Activated B cell treated with CpG ODN at 0.5 μM for 24 hours (primary cell): ENCODE results near the gene DUOXA2. TPM values are rescaled to one million over a fixed set of nuclear protein-coding genes. Genes with fewer than 3 reads are reported as not detected.

ENCODE experiments used
- ATAC-seq: fragments of 200-7000 bp; cut with Tn5 transposase; one replicate; pipeline ENCODE4 v1.10.0; 2021; ENCODE audit warnings: low read depth, mild to moderate bottlenecking, moderate library complexity
- CTCF ChIA-PET: fragments of 350-600 bp; sonication (Branson Sonifier 250); formaldehyde crosslinking; loops from one replicate; lab custom pipeline; 2021; ENCODE audit warnings: antibody characterized with exemption; lab: Charles Lee
- POLR2A ChIA-PET: fragments of 350-600 bp; sonication (Branson Sonifier 250); formaldehyde crosslinking; loops from one replicate; lab custom pipeline; 2021; ENCODE audit warnings: antibody characterized with exemption; lab: Charles Lee
- DNase-seq: peaks from one replicate; pipeline ENCODE4 v3.0.0; 2022
- H3K27ac Mint-ChIP-seq: one replicate; pipeline ENCODE4 v1.8.0; 2020; ENCODE audit warnings: mixed read lengths
- H3K27me3 Mint-ChIP-seq: one replicate; pipeline ENCODE4 v1.8.0; 2021; ENCODE audit warnings: mixed read lengths
- H3K36me3 Mint-ChIP-seq: one replicate; pipeline ENCODE4 v1.8.0; 2021; ENCODE audit warnings: low read depth, mixed read lengths
- H3K4me1 Mint-ChIP-seq: one replicate; pipeline ENCODE4 v1.8.0; 2021; ENCODE audit warnings: mixed read lengths
- H3K4me3 Mint-ChIP-seq: one replicate; pipeline ENCODE4 v1.8.0; 2020; ENCODE audit warnings: mild to moderate bottlenecking, mixed read lengths
- H3K9me3 Mint-ChIP-seq: one replicate; pipeline ENCODE4 v1.8.0; 2020; ENCODE audit warnings: mixed read lengths
- intact Hi-C: fragments of 100-400 bp; cut with micrococcal nuclease; formaldehyde crosslinking; loops from one replicate; pipeline ENCODE4 v1.15.1; 2024
- total RNA-seq: library from RNA; stranded (reverse); gene quantifications from 2 replicates; pipeline ENCODE4 v1.2.3, GENCODE V29; 2022
- TF ChIP-seq, protein P1 (sequence below): fragments of 200-600 bp; IDR thresholded peaks from one replicate; pipeline ENCODE4 v1.8.0; 2022; ENCODE audit warnings: antibody characterized with exemption, mild to moderate bottlenecking

The DUOXA2 gene
- total RNA-seq, 1 donor from 2014 or later, result not detected

GRCh38 chr15:45150481-45150880, 36.4 kb downstream of the DUOXA2 start:
- intact Hi-C loops, result no loop called here
- POLR2A ChIA-PET, result no interaction called here
- CTCF ChIA-PET, result no interaction called here

GRCh38 chr15:45150997-45151396, 36.9 kb downstream of the DUOXA2 start:
- CTCF ChIA-PET, result no interaction called here
- Mint-ChIP-seq H3K27ac (no peak overlapping the region), H3K27me3 (no peaks in the 10 kb centered on the region)

More at GRCh38 chr15:45150481-45150880, 36.4 kb downstream of the DUOXA2 start:
- no peak overlapping the region for H3K4me3 Mint-ChIP-seq
- H3K27me3 Mint-ChIP-seq, result no peaks in the 10 kb centered on the region
- H3K36me3 Mint-ChIP-seq, result peaks cover 11% of the 10 kb centered on the region
- no peak overlapping the region for H3K27ac Mint-ChIP-seq
- ATAC-seq (no peak), DNase-seq (no peak)
- no peaks in the 10 kb centered on the region for H3K9me3 Mint-ChIP-seq
- TF ChIP-seq, protein P1, sequence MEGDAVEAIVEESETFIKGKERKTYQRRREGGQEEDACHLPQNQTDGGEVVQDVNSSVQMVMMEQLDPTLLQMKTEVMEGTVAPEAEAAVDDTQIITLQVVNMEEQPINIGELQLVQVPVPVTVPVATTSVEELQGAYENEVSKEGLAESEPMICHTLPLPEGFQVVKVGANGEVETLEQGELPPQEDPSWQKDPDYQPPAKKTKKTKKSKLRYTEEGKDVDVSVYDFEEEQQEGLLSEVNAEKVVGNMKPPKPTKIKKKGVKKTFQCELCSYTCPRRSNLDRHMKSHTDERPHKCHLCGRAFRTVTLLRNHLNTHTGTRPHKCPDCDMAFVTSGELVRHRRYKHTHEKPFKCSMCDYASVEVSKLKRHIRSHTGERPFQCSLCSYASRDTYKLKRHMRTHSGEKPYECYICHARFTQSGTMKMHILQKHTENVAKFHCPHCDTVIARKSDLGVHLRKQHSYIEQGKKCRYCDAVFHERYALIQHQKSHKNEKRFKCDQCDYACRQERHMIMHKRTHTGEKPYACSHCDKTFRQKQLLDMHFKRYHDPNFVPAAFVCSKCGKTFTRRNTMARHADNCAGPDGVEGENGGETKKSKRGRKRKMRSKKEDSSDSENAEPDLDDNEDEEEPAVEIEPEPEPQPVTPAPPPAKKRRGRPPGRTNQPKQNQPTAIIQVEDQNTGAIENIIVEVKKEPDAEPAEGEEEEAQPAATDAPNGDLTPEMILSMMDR, result no peak
- H3K4me1 Mint-ChIP-seq, result no peaks in the 10 kb centered on the region

GRCh38 chr15:45151998-45152828, 38.1 kb downstream of the DUOXA2 start:
- H3K4me3 Mint-ChIP-seq, result no peak overlapping the region
- H3K4me1 Mint-ChIP-seq, result no peaks in the 10 kb centered on the region
- CTCF ChIA-PET, result no interaction called here
- no peaks in the 10 kb centered on the region for H3K27me3 Mint-ChIP-seq
- POLR2A ChIA-PET, result no interaction called here
- H3K9me3 Mint-ChIP-seq, result no peaks in the 10 kb centered on the region
- TF ChIP-seq, protein P1, result no peak
- intact Hi-C loops, result no loop called here
- no peak overlapping the region for H3K27ac Mint-ChIP-seq
- peaks cover 11% of the 10 kb centered on the region for H3K36me3 Mint-ChIP-seq
- ATAC-seq (no peak), DNase-seq (no peak)

More at GRCh38 chr15:45150997-45151396, 36.9 kb downstream of the DUOXA2 start:
- TF ChIP-seq, protein P1, result no peak
- Mint-ChIP-seq H3K4me3 (no peak overlapping the region), H3K9me3 (no peaks in the 10 kb centered on the region), H3K36me3 (peaks cover 11% of the 10 kb centered on the region), H3K4me1 (no peaks in the 10 kb centered on the region)
- intact Hi-C loops, result no loop called here
- no peak for ATAC-seq
- POLR2A ChIA-PET, result no interaction called here
- DNase-seq, result no peak

DNA sequence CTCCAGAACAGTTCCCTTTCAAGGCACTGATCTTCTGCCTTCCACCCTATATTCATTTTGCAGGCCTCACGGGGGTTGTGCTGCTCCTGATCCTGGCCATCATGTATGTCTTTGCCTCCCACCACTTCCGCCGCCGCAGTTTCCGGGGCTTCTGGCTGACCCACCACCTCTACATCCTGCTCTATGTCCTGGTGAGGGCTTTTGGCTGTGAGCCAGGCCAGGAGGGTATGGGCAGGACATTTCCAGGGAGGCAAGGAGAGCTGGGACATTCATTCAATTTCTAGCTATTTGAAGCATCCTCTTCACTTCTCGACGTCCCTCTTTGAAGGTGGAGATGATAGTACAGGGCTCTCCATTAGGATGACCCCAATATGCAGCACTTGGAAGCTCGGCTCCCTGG, 41.6 kb downstream of the DUOXA2 start:
- Mint-ChIP-seq H3K9me3 (no peaks in the 10 kb centered on the region), H3K27ac (no peak overlapping the region), H3K4me3 (no peak overlapping the region), H3K4me1 (peaks cover 4% of the 10 kb centered on the region), H3K36me3 (peaks cover 18% of the 10 kb centered on the region), H3K27me3 (no peaks in the 10 kb centered on the region)
- intact Hi-C loops, result no loop called here
- ATAC-seq, result no peak
- no peak for DNase-seq
- ChIA-PET POLR2A (interaction anchor here (0.7 kb wide), 1 partner anchor 25 kb away, joined by 3 read pairs; no protein-coding TSS in a partner anchor), CTCF (no interaction called here)
- TF ChIP-seq, protein P1, result no peak

DNA sequence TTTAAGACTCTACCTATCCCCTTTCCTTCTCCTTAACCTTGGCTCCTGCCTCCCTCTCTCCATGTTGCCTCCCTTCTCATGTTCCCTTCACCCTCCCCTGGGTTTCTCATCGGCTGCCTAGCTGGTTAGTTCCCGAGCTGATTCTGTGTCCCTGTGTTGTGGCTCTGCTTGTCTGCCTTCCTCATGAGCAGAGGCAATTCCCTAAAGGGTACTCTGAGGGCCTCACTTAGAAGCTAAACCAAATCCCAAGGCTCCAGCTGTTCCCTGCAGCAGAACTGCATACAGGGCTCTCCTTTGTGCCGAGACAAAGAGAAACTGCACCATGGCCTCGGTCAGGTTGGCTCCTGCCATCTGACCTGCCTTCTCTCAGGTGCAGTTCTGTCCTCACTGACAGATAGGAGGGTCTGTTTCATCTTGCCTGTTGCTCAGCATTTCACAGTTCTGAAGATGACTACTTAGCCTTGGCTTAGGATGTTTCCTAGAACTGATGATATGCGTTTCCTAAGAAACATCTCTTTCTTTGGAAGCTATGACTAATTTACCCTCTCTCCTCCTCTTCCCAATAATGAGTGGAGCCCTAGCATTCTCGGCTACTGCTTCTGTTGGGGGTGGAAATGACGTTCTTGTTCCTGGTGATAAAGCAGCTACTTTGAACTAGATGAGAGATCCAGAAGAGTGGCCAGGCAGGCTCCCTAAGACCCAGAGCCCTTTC, 42.8 kb downstream of the DUOXA2 start:
- peaks cover 15% of the 10 kb centered on the region for H3K36me3 Mint-ChIP-seq
- TF ChIP-seq, protein P1, result no peak
- H3K27me3 Mint-ChIP-seq, result no peaks in the 10 kb centered on the region
- ATAC-seq, result no peak
- H3K9me3 Mint-ChIP-seq, result no peaks in the 10 kb centered on the region
- intact Hi-C loops, result no loop called here
- ChIA-PET POLR2A (interaction anchor here (0.6 kb wide), 1 partner anchor 112 kb away, joined by 4 read pairs; no protein-coding TSS in a partner anchor), CTCF (interaction anchor here (0.6 kb wide), 1 partner anchor 13 kb away, joined by 3 read pairs; no protein-coding TSS in a partner anchor)
- peaks cover 4% of the 10 kb centered on the region for H3K4me1 Mint-ChIP-seq
- no peak for DNase-seq
- no peak overlapping the region for H3K4me3 Mint-ChIP-seq
- no peak overlapping the region for H3K27ac Mint-ChIP-seq
